Activated effector memory CD4-positive, alpha-beta T cell treated with anti-CD3 and anti-CD28 coated beads, Interleukin-2, amount 50 U/mL, for 16 hours (primary cell): ENCODE results near the gene CELA2A.
"Not testable (repeated sequence)": the region's sequence is repeated elsewhere in the genome, so short reads cannot be mapped to it uniquely, and the experiment has no call there.

Source experiments
- DNase-seq: peaks from one replicate; pipeline ENCODE4 v3.0.0-alpha.2; 2020

The CELA2A gene

DNA sequence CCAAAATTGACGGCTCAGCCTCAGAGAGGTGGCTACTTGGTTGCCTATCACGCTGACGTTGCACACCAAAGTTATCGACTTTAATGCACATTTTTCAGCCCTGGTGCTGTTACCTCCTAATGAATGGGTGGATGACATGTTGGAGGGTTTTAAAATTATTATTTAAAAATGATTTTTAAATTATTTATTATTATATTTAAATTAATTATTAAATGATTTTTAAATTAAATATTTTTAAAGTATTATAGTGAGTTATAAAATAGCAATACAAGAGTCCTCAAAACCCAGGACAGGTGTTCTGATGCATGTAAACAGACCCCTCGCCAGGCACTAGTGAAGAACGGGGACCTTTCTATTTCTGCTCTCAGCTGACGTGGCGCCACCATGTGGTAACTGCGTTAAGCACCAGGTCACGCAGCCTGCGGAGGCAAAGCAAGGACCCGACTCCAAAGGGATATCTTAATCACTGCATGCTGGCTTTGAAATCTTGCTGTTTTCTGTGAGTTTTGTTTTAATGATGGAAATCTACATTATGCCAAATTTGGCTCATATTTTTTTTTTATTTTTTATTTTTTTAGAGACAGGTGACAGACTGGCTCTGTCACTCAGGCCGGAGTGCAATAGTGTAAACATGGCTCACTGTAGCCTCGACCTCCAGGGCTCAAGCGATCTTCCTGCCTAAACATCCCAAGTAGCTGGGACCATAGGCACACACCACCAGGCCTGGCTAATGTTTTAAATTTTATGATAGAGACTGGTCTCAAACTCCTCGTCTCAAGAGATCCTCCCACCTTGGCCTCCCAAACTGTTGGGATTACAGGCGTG is 44.9 kb downstream of the CELA2A start:
- DNase-seq: peak; percentile 80

DNA sequence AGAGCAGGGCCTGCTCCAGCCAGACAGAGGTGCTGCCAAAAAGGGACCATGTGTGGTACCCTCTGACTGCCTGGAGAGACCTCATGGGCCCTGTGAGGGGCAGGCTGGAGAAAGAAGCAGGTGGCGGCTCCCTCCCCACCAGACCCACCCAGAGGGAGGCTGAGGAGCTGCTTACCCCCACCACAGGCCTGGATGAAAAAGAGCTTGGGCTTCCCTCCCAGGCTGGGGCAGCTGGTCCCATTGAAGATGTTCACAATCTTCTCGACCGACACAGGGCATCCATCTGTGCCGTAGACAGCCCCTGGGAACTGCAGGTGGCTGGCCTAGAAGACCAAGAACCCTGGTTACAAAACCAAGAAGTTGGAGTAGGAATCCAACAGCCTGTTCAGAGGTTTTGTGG is 47.9 kb downstream of the CELA2A start:
- DNase-seq: no peak

DNA sequence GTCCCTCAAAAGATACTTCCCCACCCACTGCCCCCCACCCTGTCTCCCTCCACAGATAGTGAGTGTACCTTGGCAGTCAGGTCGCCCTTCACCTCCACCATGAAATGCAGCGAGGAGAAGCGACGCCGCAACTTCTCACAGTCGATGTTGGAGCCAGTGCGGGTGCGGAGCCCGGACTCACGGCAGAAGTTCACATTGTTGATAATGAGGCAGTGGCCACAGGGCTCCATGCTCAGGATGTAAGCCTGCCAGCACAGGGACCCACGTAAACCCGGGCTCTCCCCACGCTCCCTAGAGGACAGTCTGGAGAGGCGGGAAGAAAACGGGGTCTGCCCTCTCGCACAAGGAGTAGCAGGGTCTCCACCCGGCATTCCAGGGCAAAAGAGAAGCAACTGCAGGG is 50.3 kb downstream of the CELA2A start:
- DNase-seq: peak; percentile 42

DNA sequence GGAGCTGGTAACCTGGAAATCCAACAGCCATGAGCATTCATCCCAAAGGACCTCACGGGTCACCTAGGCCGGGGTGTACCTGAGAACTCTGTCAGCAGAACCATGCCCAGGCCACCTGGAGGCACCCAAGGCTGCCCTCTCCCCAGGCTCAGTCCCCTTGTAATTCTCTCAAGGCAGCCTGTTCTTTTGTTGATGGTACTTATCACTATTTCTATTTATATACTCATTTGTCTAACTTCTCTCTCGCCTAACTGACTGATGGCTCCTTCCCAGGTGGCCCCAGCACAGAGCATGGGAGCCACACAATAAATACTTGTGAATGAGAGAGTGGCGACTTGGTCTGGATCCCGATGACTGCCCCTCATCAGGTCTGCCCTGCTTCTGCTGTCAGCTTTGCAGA is 50.7 kb downstream of the CELA2A start:
- no peak for DNase-seq

DNA sequence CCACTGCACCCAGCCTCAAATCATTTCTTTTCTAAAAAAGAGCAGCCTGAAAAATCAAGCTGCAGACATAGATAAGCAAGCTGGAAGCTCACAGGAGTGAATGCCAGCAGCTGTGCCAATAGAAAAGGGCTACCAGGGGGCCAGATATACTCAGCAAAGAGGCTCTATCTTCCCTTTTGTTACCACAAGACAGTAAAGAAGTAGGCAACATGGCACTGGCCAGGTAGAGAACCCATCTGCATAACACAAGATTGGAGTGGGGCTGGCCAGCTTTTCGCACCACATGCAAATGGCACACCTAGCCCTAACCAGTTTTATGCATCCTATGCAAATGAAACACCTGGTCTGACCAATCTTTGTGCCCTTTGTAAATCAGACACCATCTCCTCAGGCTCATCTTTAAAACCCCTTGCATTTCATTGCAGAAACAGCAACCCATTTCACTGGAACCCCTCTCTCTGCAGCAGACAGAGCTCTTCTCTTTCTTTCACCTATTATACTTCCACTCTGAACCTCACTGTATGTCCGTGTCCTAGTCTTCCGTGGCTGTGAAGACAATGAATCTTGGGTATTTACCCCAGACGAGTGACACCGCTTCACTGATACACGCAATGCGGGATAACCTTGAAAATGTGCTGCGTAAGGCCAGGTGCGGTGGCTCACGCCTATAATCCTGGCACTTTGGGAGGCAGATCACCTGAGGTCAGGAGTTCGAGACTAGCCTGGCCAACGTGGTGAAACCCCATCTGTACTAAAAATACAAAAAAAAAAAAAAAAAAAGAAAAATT is 52.4 kb downstream of the CELA2A start:
- peak; percentile 36 for DNase-seq

DNA sequence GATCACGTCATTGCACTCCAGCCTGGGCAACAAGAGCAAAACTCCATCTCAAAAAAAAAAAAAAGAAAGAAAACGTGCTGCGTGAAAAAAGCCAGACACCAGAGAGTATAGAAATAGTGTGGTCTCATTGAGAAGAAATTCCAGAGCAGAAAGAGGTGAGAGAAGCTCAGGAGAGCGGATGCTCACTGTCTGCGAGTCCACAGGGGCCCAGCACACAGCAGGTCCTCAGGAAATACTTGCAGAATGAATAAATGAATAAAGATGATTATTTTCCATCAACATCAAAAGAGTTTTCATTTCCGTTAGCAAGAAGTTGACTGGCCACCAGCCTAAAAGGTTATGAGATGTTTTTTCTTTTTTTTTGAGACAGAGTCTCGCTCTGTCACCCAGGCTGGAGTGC is 53.1 kb downstream of the CELA2A start:
- DNase-seq: no peak

DNA sequence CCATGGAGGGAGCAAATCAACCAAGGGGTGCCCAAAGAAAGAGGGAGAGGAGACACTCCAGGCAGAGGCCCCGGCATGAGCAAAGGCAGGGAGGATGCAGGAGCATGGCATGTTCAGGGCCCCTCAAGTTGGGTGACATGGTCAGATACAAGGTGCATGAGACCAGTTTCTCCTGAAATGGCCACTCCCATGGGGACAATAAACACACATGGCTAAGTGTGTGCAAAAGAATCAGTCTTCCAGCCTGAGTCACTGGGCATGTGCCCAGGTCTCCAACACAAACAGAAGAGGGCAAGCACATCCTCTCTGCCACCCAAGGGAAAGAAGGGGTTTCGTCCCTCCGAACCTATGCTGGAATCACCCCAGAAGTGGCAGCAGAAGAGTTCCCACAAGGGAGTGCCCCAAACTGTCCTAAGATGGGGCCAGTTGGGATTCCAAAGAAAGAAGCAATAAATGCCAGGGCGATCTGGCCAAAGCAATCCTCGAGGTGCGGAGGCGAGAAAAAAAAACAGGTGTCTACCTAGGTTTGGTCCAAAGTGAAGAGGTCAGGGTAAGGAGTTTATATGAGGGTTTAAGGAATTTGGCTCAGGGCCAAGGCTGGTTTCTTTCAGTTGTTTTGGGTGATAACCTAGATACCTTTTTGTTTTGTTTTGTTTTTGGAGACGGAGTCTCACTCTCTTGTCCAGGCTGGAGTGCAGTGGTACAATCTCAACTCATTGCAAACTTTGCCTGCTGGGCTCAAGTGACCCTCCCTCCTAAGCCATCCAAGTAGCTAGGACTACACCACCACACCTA is 54.3 kb downstream of the CELA2A start:
- peak; percentile 19 for DNase-seq

DNA sequence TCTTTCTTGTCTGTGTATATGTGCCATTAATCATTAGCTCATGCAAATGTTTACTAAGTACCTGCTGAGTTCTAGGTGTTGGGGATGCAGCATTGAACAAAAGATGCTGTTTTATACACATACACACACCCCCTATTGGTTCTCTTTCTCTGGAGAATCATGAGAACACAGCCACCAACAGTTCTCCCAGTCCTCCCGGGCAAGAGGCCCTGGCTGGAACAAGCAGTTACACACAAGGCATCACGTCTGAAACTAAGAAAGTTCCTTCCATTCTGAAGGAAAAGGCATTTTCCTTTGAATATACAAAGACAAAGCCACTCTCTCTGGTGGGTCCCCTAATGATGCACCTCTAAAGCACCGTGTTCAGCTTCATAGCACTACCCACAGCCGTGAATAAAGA is 56.7 kb downstream of the CELA2A start:
- DNase-seq: no peak

DNA sequence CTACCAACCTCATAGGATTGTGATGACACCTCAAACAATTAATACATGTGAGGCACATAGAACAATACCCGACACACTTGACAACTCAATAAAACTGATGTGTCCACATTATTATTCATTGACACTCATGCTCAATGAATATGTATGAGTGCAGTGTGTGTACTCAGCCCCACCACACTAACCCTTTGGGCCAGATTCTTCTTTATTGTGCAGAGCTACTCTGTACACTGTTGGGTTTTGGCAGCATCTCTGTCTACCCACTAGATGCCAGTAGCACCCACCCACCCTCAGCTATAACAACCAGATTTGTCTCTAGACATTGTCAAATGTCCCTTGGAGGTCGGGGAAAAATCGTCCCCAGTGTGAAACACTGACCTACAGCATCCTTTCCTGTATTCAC is 57.4 kb downstream of the CELA2A start:
- no peak for DNase-seq

DNA sequence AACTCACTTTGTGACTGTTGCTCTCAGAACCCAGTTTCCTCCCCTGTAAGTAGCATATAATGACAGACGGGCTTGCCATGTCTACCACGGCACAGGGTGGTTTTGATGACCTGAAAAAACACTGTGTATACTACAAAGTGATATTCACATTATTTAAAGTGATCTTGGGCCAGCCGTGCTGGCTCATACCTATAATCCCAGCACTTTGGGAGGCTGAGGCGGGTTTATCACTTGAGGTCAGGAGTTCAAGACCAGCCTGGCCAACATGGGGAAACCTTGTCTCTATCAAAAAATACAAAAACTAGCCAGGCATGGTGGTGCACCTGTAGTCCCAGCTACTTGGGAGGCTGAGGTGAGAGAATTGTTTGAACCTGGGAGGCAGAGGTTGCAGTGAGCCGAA is 58.0 kb downstream of the CELA2A start:
- not testable (repeated sequence) for DNase-seq

DNA sequence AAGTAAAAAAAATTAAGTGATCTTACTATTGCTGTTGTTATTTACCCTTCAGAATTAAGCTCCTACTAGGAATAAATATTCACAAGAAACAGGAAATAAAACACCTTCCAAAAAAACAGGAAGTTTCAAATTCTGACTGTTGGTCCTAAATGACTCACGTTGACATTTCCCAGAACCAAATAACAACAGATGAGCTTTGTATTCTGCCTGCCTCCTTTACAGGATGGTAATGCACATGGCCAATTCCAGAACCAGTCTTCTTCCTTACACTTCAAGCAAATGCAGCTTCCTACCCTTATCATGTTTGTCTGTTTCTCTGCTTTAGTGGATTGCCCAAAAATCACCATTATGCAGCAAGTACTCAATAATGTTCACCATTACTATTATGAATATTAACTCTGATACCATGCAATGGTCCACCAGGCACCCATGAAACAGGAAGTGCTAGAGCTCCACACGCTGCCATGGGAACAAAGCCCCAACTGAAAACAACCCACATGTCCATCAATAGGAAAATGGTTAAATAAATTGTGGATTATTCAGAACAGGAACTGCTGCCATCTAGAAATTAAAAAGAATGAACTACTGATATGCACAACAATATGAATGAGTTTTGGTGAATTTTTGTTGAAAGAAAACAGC is 58.6 kb downstream of the CELA2A start:
- no peak for DNase-seq

DNA sequence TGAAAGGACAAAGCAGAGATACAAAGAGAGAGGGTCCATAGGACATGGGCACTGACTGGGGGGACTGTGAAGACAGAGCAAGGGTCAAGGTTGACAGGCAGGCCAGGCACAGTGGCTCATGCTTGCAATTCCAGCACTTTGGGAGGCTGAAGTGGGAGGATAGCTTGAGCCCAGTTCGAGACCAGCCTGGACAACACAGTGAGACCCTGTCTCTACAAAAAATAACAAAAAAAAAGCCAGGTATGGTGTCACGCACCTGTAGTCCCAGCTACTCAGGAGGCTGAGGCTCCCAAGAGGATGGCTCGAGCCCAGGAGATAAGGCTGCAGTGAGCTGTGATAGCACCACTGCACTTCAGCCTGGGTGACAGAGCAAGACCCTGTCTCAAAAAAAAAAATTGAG is 63.1 kb downstream of the CELA2A start:
- no peak for DNase-seq

DNA sequence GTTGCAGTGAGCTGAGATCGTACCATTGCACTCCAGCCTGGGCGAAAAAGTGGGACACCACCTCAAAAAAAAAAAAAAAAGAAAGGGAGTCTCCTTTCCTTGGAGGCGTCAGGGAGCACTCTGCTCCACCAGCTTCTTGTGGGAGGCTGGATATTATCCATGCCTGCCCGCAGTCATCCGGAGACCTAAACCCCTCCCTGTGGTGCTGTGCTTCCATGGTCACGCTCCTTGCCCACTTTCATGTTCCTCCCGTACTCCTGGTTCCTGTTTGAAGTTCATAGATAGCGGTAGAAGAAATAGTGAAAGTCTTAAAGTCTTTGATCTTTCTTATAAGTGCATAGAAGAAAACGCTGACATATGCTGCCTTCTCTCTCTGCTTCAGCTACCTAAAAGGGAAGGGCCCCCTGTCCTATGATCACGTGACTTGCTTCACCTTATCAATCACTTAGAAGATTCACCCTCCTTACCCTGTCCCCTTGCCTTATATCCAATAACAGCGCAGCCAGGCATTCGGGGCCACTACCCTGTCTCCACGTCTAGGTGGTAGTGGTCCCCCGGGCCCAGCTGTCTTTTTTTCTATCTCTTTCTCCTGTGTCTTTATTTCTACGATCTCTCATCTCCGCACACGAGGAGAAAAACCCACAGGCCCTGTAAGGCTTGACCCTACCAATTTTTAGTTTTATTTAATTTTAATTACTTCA is 64.8 kb downstream of the CELA2A start:
- DNase-seq: not testable (repeated sequence)
